GM12801 (cell line): ENCODE results near the gene ZNF786.

Experiments
- CTCF ChIP-seq: IDR thresholded peaks from one replicate; pipeline ENCODE4 v1.5.1; 2011; ENCODE audit warnings: control low read depth; ENCODE audit not compliant: insufficient read length; ENCODE audit errors: extremely low read depth

Gene ZNF786

DNA sequence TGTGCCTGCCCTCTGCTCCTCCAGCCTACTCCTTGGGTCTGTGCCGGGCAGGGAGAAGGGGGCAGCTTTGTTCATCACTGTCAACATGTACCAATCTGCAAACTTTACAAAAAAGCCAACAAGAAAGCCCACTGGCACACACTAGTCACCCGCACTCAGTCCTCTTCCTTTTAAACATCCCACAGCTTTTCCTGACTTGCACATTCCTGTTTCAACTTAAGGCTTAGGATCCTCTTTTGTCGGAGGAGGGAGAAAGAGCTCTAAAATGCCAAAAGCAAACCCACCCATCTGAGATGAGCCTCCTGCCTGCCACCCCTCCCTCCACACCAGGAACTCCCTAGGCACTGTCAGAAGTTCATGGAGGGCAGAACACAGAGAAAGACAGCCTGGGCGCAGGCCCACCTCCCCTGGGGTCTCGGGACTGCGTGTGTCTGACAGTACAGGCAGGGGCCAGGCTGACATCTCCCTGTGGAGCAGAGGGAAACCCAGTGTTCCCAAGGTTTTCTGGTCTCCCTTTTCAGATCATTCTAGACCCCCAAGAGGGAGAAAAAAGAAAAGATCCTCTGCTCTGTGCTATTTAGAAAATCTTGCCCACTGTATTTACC lies 67.7 kb downstream of the ZNF786 start:
- TF ChIP-seq CTCF, result no peak

DNA sequence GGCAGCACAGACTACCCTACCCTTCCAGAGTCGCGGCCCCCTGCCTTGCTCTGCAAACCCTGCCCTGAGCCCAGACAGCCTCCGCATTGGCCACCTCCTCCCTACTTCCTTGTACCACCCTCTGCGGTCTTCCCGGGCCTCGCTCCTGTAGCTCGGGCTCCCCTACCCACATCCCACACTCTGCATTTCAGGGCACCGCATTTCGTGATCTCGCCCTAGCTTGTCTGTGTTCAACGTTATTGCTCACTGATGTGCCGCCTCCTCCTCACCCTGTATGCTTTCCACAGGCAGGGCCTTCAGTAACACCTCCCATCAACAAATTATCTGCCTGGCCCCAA lies 68.8 kb downstream of the ZNF786 start:
- no peak for TF ChIP-seq CTCF

GRCh38 chr7:149020483-149020882 lies 70.0 kb downstream of the ZNF786 start:
- TF ChIP-seq CTCF, result no peak
